Vagina (tissue), 2 donors: ENCODE results near the gene KTI12.

ENCODE experiments used
- POLR2A ChIP-seq, 2 donors: fragments of 450-650 bp; IDR thresholded peaks; one replicate each; pipeline ENCODE4 v1.6.1; 2017; ENCODE audit warnings: antibody characterized with exemption in 2 of 2, mild to moderate bottlenecking in 2 of 2, moderate library complexity in 2 of 2
- POLR2AphosphoS5 ChIP-seq, 2 donors: sonication (generic); formaldehyde crosslinking; IDR thresholded peaks; one replicate each; pipeline ENCODE4 v1.9.0; 2017; ENCODE audit warnings: antibody characterized with exemption in 2 of 2, mild to moderate bottlenecking in 2 of 2, low read depth in 1 of 2; ENCODE audit not compliant: insufficient read depth in 1 of 2
- TF ChIP-seq, protein P1 (sequence below), 3 experiments: fragments of 450-650 bp in 2 of 3; fragments of 200-600 bp in 1 of 3; sonication (generic) in 1 of 3; IDR thresholded peaks; one replicate each; pipeline ENCODE4 v1.5.1; 2017 to 2019; ENCODE audit warnings: antibody characterized with exemption in 3 of 3, mild to moderate bottlenecking in 2 of 3, moderate library complexity in 2 of 3

DNA sequence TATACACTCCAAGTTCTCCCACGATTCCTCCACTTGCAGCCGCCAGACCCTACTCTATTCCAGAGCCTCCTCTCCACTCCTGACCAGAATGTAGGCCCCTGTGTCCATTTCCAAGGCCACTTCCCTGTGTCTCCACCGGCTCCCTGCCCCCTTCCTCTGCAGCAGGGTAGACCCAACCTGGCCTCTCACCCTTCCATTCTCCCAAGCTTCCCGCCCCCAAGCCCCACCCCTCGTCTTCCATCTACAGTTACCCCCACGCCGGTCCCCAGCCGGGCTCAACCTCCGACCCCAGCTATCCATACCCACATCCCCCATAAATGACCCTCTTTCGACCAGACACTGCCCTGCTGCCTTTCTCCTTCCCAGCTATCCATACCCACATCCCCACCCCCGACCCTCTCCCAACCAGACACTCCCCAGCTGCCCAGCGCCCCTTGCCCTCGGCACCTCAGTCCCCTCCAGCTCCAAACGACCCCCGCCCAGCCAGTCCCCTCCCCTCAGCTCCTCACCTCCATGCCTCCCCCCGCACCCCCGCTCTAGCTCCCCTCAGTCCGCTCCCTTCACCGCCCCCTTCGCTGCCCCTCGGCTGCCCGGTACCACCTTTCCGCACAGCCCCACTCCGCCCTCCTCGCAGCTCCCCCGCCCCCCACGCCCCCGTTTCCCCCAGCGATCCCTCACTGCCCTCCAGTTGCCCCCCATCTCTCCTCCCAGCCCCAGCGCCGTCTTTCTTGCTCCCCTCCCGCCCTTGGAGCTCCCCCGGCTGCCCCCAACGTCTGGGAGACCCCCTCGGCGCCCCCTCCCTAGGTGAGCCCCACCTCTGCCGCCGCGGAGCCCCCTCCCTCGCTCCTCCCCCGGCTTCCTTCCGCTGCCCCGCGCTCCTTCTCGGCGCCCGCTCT is 43.8 kb downstream of the KTI12 start:
- TF ChIP-seq POLR2A (IDR thresholded peaks at IDR 0.05), result no peak
- TF ChIP-seq, protein P1, sequence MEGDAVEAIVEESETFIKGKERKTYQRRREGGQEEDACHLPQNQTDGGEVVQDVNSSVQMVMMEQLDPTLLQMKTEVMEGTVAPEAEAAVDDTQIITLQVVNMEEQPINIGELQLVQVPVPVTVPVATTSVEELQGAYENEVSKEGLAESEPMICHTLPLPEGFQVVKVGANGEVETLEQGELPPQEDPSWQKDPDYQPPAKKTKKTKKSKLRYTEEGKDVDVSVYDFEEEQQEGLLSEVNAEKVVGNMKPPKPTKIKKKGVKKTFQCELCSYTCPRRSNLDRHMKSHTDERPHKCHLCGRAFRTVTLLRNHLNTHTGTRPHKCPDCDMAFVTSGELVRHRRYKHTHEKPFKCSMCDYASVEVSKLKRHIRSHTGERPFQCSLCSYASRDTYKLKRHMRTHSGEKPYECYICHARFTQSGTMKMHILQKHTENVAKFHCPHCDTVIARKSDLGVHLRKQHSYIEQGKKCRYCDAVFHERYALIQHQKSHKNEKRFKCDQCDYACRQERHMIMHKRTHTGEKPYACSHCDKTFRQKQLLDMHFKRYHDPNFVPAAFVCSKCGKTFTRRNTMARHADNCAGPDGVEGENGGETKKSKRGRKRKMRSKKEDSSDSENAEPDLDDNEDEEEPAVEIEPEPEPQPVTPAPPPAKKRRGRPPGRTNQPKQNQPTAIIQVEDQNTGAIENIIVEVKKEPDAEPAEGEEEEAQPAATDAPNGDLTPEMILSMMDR (IDR thresholded peaks at IDR 0.05), result no peak
- no peak for TF ChIP-seq POLR2AphosphoS5 (IDR thresholded peaks at IDR 0.05; ENCODE audit: insufficient read depth in 1 of 2, low read depth in 1 of 2)
